GM23338 (cell line): ENCODE data around the gene LRMDA.

Source experiments
- CTCF ChIP-seq, 2 experiments: fragments of 200-600 bp in 1 of 2; sonication (generic) in 1 of 2; conservative IDR thresholded peaks; 2 replicates each; pipeline versions ENCODE4 v1.5.1 to v1.6.1; 2016 to 2017; ENCODE audit warnings: antibody characterized with exemption in 2 of 2, low read depth in 2 of 2, mild to moderate bottlenecking in 2 of 2, moderate library complexity in 1 of 2
- EZH2 ChIP-seq: fragments of 200-600 bp; sonication (generic); IDR thresholded peaks from one replicate; pipeline ENCODE4 v1.8.0; 2017; ENCODE audit warnings: antibody characterized with exemption, mild to moderate bottlenecking, low read depth; ENCODE audit not compliant: unreplicated experiment
- POLR2AphosphoS5 ChIP-seq: IDR thresholded peaks from 2 replicates; pipeline ENCODE4 v1.6.1; 2016; ENCODE audit warnings: antibody characterized with exemption, low read depth
- REST ChIP-seq: IDR thresholded peaks from one replicate; pipeline ENCODE4 v1.6.1; 2018; ENCODE audit warnings: antibody characterized with exemption; ENCODE audit not compliant: unreplicated experiment

- TF ChIP-seq CTCF (conservative IDR thresholded peaks at IDR 0.05; ENCODE audit: low read depth in 2 of 2): no peak
- TF ChIP-seq EZH2: no peak
- no peak for TF ChIP-seq POLR2AphosphoS5
- TF ChIP-seq REST: no peak
Measured at GRCh38 chr10:76041551-76041950, 610.1 kb downstream of the LRMDA start.
